ENCODE results near the gene SEC23A.
"Not testable (repeated sequence)": the region's sequence is repeated elsewhere in the genome, so short reads cannot be mapped to it uniquely, and the experiment has no call there.

Gene SEC23A

GRCh38 chr14:39102969-39103957 lies at the start of gene SEC23A:
TSS of gene SEC23A (minus strand) at chr14:39103235. CDS start at chr14:39096118, 7,117 bp downstream.
- DNase-seq: peak; percentile 86

- no peak for DNase-seq
Observed at GRCh38 chr14:39145266-39145966, 42.4 kb upstream of the SEC23A start.

GRCh38 chr14:39143226-39143625 lies 40.2 kb upstream of the SEC23A start:
- not testable (repeated sequence) for DNase-seq

GRCh38 chr14:39141623-39142022 lies 38.6 kb upstream of the SEC23A start:
- not testable (repeated sequence) for DNase-seq

GRCh38 chr14:39140170-39140569 lies 37.1 kb upstream of the SEC23A start:
- DNase-seq: no peak

GRCh38 chr14:39138440-39138839 lies 35.4 kb upstream of the SEC23A start:
- DNase-seq: no peak

DNA sequence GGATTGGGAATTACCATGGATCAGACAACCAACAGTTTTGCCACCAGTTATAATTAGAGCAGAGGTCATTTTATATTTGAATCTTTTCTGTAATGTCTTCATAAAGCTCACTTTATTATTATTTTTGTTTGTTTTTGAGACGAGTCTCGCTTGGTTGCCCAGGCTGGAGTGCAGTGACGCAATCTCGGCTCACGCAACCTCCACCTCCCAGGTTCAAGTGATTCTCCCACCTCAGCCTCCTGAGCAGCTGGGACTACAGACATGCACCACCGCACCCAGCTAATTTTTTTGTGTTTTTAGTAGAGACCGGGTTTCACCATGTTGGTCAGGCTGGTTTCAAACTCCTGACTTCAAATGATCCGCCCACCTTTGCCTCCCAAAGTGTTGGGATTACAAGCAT lies 34.8 kb upstream of the SEC23A start:
- not testable (repeated sequence) for DNase-seq

DNA sequence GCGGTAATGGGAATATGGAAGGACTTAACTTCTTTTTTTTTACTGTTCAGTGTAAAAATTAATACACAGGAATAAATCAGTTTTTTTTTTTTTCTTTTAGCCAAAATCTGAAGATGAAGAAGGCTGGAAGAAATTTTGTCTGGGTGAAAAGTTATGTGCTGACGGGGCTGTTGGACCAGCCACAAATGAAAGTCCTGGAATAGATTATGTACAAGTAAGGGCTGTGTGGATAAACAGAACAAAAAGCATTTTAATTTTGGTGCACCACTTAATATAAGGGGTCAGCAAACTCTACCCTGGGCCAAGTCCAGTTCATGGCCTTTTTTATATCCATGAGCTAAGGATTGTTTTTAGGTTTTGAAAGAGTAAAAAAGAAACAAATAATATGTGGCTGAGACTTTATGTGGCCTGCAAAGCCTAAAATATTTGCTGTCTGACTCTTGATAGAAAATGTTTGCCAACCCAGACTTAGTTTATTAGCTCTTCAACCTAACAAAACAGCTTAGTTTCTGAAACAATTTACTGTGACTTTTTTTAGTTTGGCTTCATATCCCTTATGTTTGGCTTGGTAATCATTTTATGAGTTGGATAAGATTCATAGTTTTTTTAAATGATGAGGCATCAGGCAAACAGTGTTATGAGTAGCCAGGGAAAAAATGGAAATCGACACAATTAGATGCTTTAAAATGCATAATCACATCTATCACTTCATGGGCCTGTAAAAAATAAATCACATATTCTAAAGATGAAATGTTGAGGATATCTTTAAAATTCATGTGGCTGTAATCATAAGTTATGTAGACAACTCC lies 19.5 kb upstream of the SEC23A start:
- DNase-seq: no peak

DNA sequence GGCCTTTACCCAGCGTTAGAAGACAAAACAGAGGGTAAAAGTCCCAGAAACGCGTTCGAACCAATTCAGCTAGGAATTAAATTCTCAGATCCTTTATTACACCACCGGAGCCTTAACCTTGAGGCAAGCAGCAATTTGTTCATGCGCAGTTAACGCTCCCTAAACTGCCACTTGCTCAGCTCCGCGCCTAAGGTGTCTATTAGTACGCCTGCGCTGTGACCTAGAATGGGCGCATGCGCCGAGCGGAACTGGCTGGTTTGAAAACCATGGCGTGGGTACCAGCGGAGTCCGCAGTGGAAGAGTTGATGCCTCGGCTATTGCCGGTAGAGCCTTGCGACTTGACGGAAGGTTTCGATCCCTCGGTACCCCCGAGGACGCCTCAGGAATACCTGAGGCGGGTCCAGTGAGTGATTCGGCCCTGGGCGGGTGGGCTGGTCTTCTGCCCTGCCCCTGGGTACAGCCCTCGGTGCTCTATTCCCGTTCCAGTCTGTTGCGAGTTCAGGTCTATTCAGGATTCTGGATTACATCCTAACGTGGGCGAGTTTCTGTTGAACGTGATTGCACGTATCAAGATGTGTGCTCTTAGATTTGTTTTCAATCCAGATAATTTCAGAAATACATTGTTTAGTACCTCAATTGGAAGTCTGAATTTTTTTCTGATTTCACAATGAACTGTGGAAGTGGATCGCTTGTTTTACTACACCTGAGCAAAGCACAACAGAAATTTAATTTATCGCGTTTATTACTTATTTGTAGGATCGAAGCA lies 11.2 kb upstream of the SEC23A start, which contains the start of gene GEMIN2:
GEMIN2 (plus strand) TSS at position 251 of the 766 bp plus-strand sequence; CDS start at position 267, 16 bp downstream.
- peak; percentile 95 for DNase-seq

DNA sequence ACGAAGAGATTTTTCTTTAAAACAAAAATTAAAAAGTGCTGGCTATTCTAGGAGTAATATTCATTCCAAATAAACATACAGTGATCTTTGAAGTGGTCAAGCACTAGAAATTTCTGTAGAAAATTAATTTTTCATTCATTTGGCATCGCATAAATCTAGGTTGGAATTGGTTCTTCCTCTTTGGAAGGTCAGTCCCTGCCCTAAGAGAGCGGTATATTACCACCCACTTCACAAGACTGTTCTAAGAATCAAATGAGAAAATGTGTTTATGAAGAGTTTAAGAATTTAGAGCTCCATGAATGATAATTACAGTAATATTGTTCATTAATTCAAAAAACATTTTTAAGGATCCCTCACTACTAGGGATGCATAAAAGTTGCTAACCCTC lies 10.6 kb upstream of the SEC23A start:
- DNase-seq: no peak

GRCh38 chr14:39109893-39110715 lies 7.1 kb upstream of the SEC23A start:
- no peak for DNase-seq

DNA sequence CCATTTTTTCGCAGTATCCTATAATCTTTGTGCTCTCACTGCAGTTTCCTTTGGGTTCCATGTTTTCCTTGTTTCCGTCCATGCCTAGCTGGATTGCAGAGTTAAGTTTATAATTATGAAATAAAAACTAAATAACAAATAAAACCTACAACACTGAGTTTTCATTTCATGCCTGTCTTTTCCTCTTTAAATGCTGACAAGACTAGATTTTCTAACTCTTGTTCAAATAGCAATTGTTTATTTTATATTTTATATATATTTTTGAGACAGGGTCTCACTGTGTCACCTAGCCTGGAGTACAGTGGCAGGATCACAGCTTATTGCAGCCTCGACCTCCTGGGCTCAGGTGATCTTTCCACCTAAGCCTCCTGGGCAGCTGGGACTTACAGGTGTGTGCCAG lies 5.8 kb upstream of the SEC23A start:
- DNase-seq: no peak

- no peak for DNase-seq
Observed at GRCh38 chr14:39107591-39107996, 4.6 kb upstream of the SEC23A start.

DNA sequence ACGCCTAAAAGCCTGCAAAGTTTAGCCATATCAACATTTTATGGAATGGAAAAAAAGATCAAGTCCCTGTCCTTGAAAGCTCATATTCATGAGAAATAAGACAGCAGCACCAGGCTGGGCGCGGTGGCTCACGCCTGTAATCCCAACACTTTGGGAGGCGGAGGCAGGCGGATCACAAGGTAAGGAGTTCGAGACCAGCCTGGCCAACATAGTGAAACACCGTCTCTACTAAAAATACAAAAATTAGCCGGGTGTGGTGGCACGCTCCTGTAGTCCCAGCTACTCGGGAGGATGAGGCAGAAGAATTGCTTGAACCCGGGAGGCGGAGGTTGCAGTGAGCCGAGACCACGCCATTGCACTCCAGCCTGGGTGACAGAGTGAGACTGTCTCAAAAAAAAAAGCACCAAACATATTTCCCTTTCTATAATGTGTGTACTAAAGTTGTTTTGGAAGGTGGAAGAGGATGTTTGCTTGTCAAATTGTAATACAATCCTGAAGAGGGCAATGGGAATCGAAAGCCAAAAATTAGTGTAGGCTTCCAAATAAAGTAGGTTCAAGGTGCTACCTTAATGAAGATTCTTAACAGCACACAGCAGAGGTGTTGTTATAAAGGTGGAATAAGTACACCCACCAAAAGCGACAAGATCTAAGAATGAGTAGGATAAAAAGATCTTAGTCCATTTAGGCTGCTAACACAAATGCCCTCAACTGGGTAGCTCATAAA lies 1.2 kb upstream of the SEC23A start:
- not testable (repeated sequence) for DNase-seq

DNA sequence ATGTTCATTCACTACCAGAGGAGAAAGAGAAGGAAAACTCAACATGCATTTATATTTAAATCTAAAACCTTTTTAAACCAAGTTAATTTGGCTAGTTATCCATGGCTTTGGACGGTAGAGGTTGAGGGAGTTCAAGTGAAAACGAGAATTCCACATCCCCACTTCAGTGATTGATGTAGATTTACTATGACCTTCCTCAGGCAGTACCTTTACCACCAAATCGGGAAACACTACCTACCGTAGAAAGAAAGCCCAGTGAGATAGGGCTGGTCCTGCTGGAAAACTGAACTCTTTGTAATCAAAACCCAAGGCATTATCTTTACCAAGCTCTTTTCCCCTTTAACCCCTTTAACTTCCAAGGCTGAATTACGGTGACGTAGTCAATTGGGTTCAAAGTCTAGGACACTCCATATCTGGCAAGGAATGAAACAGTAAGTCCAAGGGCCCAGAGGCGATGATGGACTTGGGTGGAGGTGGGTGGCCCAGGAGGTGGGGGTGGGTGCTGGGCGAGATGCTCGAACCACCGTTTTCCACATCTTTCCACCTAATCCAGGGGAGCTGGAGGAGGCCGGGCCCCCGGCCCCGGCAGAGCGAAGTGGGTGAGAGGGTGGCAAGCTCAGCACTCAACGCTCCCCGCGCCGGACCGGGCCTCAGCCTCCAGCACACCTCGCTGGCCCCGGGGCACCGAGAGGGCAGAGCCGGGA lies 618 bp downstream of the SEC23A start:
- DNase-seq: no peak

DNA sequence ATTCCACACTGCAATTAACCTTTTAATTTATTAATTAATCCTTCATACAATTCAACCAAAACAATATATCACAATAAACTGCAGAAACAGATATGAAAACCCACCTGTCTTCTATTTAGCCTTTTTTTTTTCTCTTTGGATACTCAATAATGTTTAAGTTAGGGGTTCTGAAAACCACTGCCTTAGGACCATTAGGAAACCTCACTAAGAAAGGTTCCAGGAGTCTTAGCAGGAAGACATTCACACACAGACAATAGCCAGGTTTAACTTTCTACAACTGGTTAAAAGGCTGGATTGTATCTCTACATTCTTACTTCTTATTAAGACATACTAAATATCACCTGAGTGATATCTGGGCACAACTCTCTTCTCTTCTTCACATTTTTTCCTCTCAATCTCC lies 3.3 kb downstream of the SEC23A start:
- no peak for DNase-seq

DNA sequence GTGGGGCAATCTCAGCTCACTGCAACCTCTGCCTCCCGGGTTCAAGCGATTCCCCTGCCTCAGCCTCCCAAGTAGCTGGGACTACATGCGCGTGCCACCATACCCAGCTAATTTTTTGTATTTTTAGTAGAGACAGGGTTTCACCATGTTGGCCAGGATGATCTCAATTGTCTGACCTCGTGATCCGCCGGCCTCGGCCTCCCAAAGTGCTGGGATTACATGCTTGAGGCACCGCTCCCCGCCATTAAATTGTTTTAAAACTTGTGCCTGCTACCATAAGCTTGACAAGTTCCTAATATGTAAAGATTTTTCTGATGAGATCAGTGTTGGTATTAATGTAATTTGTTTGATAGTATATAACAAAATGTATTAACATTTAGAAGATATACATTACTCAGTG lies 3.8 kb downstream of the SEC23A start:
- DNase-seq: not testable (repeated sequence)

DNA sequence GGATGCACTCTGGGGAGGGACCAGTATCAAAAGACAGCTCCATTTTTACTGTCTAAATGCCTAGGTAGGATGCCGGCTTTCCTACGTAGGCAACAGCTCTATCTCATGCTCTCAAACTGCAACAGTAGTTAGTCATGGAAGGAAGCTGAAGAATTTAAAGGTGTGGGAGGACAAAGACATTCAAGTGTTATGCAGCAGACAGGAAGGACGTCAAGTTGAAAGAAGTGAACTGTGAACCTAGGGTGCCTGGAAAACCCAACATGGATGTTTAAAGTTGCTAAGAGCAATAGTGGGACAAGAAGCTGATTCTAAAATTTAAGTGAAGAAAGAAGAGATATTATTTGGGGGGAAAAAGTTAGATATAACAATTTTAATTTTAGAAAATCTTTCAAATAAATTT lies 5.9 kb downstream of the SEC23A start:
- DNase-seq: no peak

GRCh38 chr14:39094515-39094914 lies 8.5 kb downstream of the SEC23A start:
- no peak for DNase-seq

- DNase-seq: no peak
Observed at GRCh38 chr14:39091716-39092115, 11.3 kb downstream of the SEC23A start.

Data from activated naive CD4-positive, alpha-beta T cell treated with Interleukin-2 at 50 U/mL for 16 hours (primary cell).